SK-N-SH treated with all-trans-retinoic acid at 6 μM for 48 hours (cell line): ENCODE measurements around the gene UGT1A9.

Experiments used
- ARNTL ChIP-seq: fragments of 450-650 bp; formaldehyde crosslinking; IDR thresholded peaks from 2 replicates; pipeline ENCODE4 v1.5.0; 2020; ENCODE audit warnings: low read depth, mild to moderate bottlenecking, moderate library complexity, borderline replicate concordance
- BACH2 ChIP-seq: fragments of 250-450 bp; sonication (Bioruptor Pico); IDR thresholded peaks from 2 replicates; pipeline ENCODE4 v1.9.0; 2021; ENCODE audit warnings: mild to moderate bottlenecking, borderline replicate concordance
- CSDC2 ChIP-seq: fragments of 250-450 bp; sonication (Bioruptor Pico); IDR thresholded peaks from 2 replicates; pipeline ENCODE4 v1.5.0; 2020; ENCODE audit warnings: mild to moderate bottlenecking, moderate library complexity
- ESRRG ChIP-seq: fragments of 250-450 bp; sonication (Bioruptor Pico); IDR thresholded peaks from 2 replicates; pipeline ENCODE4 v1.6.1; 2021; ENCODE audit warnings: mild to moderate bottlenecking
- ISL1 ChIP-seq: fragments of 250-450 bp; sonication (Bioruptor Pico); IDR thresholded peaks from 2 replicates; pipeline ENCODE4 v2.1.2; 2022; ENCODE audit warnings: mild to moderate bottlenecking, moderate library complexity
- PPARA ChIP-seq: fragments of 250-450 bp; sonication (Bioruptor Pico); IDR thresholded peaks from 2 replicates; pipeline ENCODE4 v1.5.0; 2020; ENCODE audit warnings: mild to moderate bottlenecking, borderline replicate concordance
- RARB ChIP-seq: fragments of 250-450 bp; sonication (Bioruptor Pico); IDR thresholded peaks from 2 replicates; pipeline ENCODE4 v1.8.0; 2021; ENCODE audit warnings: mild to moderate bottlenecking, moderate library complexity
- ZFP3 ChIP-seq: fragments of 250-450 bp; sonication (Bioruptor Pico); IDR thresholded peaks from 2 replicates; pipeline ENCODE4 v1.5.0; 2020; ENCODE audit warnings: mild to moderate bottlenecking, moderate library complexity
- ZFP30 ChIP-seq: fragments of 450-650 bp; formaldehyde crosslinking; IDR thresholded peaks from 2 replicates; pipeline ENCODE4 v1.5.0; 2022; ENCODE audit warnings: mild to moderate bottlenecking, moderate library complexity
- TF ChIP-seq, protein P1 (sequence below): fragments of 250-450 bp; sonication (Bioruptor Pico); IDR thresholded peaks from 2 replicates; pipeline ENCODE4 v1.5.1; 2020; ENCODE audit warnings: low read depth, mild to moderate bottlenecking, moderate library complexity
- TF ChIP-seq, protein P2 (sequence below): fragments of 250-450 bp; sonication (Bioruptor Pico); IDR thresholded peaks from 2 replicates; pipeline ENCODE4 v1.8.0; 2020; ENCODE audit warnings: mild to moderate bottlenecking, moderate library complexity, borderline replicate concordance

DNA sequence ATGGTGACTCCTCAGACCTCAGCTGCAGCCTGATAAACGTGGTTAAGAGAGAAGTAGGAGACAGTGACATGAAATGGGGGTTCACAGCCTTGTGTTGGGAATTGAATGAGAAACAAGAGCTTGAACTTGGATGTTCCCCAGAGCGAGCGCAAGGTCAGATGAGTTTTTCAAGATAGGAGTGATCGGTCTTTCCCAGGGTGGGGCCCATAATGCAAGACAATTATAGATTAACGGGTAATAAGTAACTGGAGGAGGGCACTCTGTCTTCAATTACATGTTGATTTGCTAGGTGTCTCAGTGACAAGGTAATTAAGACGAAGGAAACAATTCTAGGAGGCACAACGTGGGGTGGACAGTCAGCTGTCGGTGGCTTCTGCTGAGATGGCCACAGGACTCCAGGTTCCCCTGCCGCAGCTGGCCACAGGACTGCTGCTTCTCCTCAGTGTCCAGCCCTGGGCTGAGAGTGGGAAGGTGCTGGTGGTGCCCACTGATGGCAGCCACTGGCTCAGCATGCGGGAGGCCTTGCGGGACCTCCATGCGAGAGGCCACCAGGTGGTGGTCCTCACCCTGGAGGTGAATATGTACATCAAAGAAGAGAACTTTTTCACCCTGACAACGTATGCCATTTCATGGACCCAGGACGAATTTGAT is 41.0 kb downstream of the UGT1A9 start, which contains the start of gene UGT1A5:
- TF ChIP-seq ARNTL (CRISPR knock-in tag): no peak
- TF ChIP-seq ZFP3: no peak
- no peak for TF ChIP-seq RARB (CRISPR knock-in tag)
- TF ChIP-seq, protein P1, sequence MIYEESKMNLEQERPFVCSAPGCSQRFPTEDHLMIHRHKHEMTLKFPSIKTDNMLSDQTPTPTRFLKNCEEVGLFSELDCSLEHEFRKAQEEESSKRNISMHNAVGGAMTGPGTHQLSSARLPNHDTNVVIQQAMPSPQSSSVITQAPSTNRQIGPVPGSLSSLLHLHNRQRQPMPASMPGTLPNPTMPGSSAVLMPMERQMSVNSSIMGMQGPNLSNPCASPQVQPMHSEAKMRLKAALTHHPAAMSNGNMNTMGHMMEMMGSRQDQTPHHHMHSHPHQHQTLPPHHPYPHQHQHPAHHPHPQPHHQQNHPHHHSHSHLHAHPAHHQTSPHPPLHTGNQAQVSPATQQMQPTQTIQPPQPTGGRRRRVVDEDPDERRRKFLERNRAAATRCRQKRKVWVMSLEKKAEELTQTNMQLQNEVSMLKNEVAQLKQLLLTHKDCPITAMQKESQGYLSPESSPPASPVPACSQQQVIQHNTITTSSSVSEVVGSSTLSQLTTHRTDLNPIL (CRISPR knock-in tag): no peak
- TF ChIP-seq BACH2 (CRISPR knock-in tag): no peak
- TF ChIP-seq PPARA: no peak
- TF ChIP-seq CSDC2 (CRISPR knock-in tag): no peak
- no peak for TF ChIP-seq ZFP30 (CRISPR knock-in tag)
- TF ChIP-seq ESRRG (CRISPR knock-in tag): no peak
- no peak for TF ChIP-seq ISL1
- TF ChIP-seq, protein P2, sequence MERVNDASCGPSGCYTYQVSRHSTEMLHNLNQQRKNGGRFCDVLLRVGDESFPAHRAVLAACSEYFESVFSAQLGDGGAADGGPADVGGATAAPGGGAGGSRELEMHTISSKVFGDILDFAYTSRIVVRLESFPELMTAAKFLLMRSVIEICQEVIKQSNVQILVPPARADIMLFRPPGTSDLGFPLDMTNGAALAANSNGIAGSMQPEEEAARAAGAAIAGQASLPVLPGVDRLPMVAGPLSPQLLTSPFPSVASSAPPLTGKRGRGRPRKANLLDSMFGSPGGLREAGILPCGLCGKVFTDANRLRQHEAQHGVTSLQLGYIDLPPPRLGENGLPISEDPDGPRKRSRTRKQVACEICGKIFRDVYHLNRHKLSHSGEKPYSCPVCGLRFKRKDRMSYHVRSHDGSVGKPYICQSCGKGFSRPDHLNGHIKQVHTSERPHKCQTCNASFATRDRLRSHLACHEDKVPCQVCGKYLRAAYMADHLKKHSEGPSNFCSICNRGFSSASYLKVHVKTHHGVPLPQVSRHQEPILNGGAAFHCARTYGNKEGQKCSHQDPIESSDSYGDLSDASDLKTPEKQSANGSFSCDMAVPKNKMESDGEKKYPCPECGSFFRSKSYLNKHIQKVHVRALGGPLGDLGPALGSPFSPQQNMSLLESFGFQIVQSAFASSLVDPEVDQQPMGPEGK (CRISPR knock-in tag): no peak
